WERI-Rb-1 (cell line): ENCODE measurements around the gene PPBP.
A peak's percentile ranks its signal among the peaks of the same experiment; 100 is the strongest.

Source experiments
- DNase-seq: peaks from one replicate; pipeline ENCODE4 v3.0.0-alpha.2; 2020
- H3K27ac ChIP-seq: fragments of 250-450 bp; sonication (Bioruptor Pico); 2 replicates; pipeline ENCODE4 v1.5.1; 2020; ENCODE audit warnings: mild to moderate bottlenecking, moderate library complexity
- H3K27me3 ChIP-seq: fragments of 250-450 bp; sonication (Bioruptor Pico); 2 replicates; pipeline ENCODE4 v1.5.1; 2021; ENCODE audit warnings: mild to moderate bottlenecking, low read depth, moderate library complexity; ENCODE audit not compliant: insufficient read depth, severe bottlenecking
- H3K36me3 ChIP-seq: fragments of 250-450 bp; sonication (Bioruptor Pico); 2 replicates; pipeline ENCODE4 v1.5.1; 2020; ENCODE audit warnings: mild to moderate bottlenecking, moderate library complexity
- H3K4me3 ChIP-seq: 2 replicates; pipeline ENCODE4 v1.5.1; 2011; ENCODE audit warnings: low read depth, mild to moderate bottlenecking, control low read depth, low read length
- H3K9me3 ChIP-seq: fragments of 250-450 bp; sonication (Bioruptor Pico); 2 replicates; pipeline ENCODE4 v1.5.1; 2021; ENCODE audit warnings: mild to moderate bottlenecking, moderate library complexity; ENCODE audit not compliant: severe bottlenecking
- TF ChIP-seq, protein P1 (sequence below): IDR thresholded peaks from 2 replicates; pipeline ENCODE4 v1.5.1; 2011; ENCODE audit warnings: low read depth, mild to moderate bottlenecking, control low read depth, inconsistent platforms, low read length

The PPBP gene

DNA sequence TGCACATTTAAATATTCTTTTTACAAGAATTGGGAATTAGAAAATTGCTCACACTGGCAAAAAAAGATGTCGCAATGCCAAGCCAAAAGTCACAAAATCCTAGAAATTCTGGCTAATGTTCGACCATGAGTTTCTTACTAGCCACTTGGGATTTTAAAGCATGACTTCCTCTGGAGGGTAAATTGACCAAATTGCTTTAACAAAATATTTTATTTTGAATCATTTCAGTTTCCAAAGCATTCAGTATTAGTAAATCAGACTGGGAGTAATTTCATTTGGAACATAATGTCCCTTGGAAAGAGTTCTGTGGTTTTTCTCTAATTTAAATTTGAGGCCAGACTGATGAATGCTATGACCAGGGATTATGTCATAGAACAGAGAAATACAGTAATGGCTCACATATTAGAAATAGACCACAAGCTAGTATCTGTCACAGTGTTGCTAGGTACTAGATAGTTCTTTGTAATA, 18.1 kb upstream of the PPBP start:
- TF ChIP-seq, protein P1, sequence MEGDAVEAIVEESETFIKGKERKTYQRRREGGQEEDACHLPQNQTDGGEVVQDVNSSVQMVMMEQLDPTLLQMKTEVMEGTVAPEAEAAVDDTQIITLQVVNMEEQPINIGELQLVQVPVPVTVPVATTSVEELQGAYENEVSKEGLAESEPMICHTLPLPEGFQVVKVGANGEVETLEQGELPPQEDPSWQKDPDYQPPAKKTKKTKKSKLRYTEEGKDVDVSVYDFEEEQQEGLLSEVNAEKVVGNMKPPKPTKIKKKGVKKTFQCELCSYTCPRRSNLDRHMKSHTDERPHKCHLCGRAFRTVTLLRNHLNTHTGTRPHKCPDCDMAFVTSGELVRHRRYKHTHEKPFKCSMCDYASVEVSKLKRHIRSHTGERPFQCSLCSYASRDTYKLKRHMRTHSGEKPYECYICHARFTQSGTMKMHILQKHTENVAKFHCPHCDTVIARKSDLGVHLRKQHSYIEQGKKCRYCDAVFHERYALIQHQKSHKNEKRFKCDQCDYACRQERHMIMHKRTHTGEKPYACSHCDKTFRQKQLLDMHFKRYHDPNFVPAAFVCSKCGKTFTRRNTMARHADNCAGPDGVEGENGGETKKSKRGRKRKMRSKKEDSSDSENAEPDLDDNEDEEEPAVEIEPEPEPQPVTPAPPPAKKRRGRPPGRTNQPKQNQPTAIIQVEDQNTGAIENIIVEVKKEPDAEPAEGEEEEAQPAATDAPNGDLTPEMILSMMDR, result no peak
- H3K9me3 ChIP-seq, result no peaks in the 10 kb centered on the region
- H3K27me3 ChIP-seq, result no peaks in the 10 kb centered on the region
- H3K36me3 ChIP-seq, result no peaks in the 10 kb centered on the region
- no peak for DNase-seq
- no peak overlapping the region for H3K4me3 ChIP-seq
- H3K27ac ChIP-seq, result no peak overlapping the region

DNA sequence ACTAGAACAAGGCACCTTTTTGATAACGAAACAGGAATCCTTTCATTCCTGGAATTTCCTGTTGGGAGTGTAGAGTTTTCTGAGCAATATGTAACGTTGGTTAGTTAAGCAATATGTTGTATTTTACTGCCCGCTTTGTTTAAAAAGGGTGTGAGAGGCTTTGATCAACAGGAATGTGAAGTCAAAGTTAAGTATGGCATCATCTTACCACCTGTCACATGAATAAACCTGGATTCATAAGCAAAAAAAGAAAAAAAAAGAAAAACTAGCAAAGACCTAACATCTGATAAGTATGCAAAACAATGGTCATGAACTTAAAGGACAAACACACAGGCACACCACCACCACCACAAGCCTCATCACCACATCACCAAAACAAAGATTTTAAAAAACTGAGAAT, 17.5 kb upstream of the PPBP start:
- Histone ChIP-seq H3K36me3 (no peaks in the 10 kb centered on the region), H3K4me3 (no peak overlapping the region), H3K27ac (no peak overlapping the region), H3K9me3 (no peaks in the 10 kb centered on the region), H3K27me3 (no peaks in the 10 kb centered on the region)
- TF ChIP-seq, protein P1, result no peak
- no peak for DNase-seq

DNA sequence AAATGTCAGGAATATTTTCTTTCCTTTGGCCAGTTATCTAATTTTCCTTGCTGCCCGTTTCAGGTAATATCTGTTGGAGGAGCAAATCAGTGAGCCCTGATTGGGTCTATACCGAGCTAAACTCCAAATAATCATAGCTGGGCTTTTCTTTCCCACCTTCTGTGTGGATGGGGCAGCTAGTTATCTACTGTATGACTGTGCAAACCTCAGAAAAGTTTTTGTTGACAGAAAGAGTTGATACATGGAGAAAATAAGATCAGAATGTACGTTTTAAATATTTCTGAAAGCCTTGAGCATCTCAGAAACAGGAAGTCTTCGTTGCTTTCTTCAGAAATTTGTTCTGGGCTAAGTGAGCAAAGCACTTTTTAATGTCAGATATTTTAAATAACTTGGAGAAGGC, 16.7 kb upstream of the PPBP start:
- H3K9me3 ChIP-seq, result no peaks in the 10 kb centered on the region
- no peaks in the 10 kb centered on the region for H3K27me3 ChIP-seq
- no peak overlapping the region for H3K4me3 ChIP-seq
- H3K27ac ChIP-seq, result no peak overlapping the region
- no peak for DNase-seq
- TF ChIP-seq, protein P1, result no peak
- H3K36me3 ChIP-seq, result no peaks in the 10 kb centered on the region

DNA sequence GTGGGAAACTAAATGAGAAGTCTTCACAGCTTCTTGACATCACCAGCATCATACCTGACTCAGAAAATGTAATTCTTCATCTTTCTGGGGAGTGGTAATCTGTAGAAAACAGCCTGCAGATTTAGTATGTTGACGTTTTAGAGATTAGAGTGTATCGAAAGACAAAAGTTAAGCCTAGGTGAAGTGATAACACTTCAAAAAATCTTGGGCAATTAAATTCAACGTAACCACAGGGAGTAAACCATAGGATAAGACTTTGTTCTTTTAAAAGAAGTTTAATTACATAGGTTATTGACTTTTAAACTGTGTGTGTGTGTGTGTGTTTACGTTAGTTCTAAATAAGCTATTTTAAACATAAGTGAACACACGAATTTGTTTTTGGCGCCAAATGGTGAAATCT, 12.3 kb upstream of the PPBP start:
- Histone ChIP-seq H3K27ac (no peak overlapping the region), H3K9me3 (no peaks in the 10 kb centered on the region), H3K36me3 (no peaks in the 10 kb centered on the region), H3K27me3 (no peaks in the 10 kb centered on the region), H3K4me3 (no peak overlapping the region)
- TF ChIP-seq, protein P1, result no peak
- DNase-seq, result no peak

DNA sequence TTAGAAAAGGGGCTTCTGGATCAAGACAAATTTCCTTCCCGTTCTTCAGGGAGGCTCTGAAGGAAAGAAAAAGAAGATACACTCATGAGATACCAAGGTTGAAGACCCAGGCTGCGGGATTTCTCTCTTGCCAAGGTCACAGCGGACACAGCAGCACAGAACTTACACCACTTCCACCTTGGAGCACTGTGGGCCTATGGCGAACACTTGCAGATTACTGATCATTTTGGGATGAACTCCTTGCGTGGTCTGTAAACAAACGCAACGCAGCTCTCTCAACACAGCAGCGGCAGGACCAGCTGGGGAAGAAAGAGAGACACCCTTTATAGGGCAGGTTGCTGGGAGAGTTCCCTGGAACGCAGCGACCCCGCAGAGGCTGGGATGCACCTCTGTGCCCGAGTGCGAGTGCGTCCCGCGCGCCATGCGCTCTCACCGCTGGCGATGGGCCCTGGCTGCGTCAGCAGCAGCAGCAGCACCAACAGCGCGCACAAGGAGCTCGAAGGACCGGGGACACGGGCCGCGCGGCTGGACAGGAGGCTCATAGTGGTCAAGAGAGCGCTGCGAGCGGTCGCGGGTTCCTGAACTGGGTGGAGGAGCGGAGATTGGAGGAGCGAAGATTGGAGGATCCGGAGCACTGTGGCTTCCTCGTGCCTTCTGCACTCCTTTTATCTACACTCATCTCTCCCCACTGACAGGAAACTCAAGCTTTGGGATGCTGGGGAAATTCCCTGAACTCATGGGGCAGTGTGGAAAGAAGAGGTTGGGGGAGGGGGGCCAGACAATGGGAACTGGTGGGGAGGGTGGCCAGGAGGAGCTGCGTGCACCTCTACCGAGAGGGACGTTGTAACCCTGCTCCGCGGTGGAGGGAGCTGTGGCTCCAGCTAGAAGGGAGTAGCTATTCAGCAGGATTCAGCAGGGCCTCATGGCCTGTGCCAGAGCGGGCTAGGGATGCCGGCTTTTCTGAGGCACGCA, 10.3 kb upstream of the PPBP start, which contains the start of gene CXCL5:
TSS of gene CXCL5 (minus strand) at position 638 of the 972 bp plus-strand sequence. CDS start at position 542, 96 bp downstream.
- H3K4me3 ChIP-seq, result peak within 1 kb of the TSS; percentile 57
- peak; percentile 60 for DNase-seq
- no peak within 1 kb of the TSS for H3K27ac ChIP-seq
- no peaks in the 10 kb centered on the region for H3K9me3 ChIP-seq
- no peaks in the 10 kb centered on the region for H3K36me3 ChIP-seq
- TF ChIP-seq, protein P1, result peak; percentile 23; the same call in 1 of the 2 replicates
- no peaks in the 10 kb centered on the region for H3K27me3 ChIP-seq
